Measurements from ENCODE around the gene RAPGEF1. TPM values are rescaled to one million over a fixed set of nuclear protein-coding genes. Genes with fewer than 3 reads are reported as not detected.

The RAPGEF1 gene
- total RNA-seq, 2 experiments from 2014 or later, result 149 to 158 TPM

DNA sequence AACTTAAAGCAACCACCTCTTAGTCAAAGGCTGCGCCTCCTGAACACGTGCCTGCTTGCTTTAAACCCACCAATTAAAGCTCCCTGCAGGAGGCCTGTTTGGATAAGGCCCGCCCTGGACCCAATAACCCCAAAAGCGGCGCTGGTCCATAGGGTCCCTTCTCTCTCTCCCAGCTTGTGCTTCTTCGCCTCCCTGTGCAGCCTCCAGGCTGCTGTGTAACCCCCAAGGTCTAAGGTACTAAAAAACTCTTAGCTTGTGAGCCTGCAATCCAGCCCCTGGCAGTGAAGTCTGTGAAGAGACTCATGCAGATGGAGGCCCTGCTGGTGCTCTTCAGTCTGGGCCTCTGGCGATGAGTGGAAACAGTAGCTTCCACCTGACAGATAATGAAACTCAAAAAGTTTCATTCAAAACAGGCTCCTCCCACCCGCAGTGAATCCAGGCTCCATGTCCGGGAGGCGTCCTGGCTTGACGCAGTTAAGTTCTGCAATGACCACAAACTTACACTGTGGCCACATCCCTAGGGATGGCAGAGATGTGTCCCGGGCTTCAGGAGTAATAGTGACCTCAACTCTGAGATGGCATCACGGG lies 97.3 kb downstream of the RAPGEF1 start:
- ChIA-PET POLR2A (interaction anchor here (0.7 to 3.2 kb wide), 19 partner anchors 14 to 143 kb away, joined by 3 to 29 read pairs (median 5); no protein-coding TSS in a partner anchor), CTCF (interaction anchor here (0.9 to 3.0 kb wide), 10 partner anchors 13 to 101 kb away, joined by 3 to 11 read pairs (median 6); partner anchors contain the start of gene RAPGEF1)
- Mint-ChIP-seq H3K4me3 (peak overlapping the region; percentile 35), H3K36me3 (ENCODE audit: low read depth) (peaks cover 80% of the 10 kb centered on the region), H3K9me3 (no peaks in the 10 kb centered on the region), H3K4me1 (peaks cover 65% of the 10 kb centered on the region), H3K27ac (peak overlapping the region; percentile 85), H3K27me3 (no peaks in the 10 kb centered on the region)
- DNase-seq, result peak; percentile 66

DNA sequence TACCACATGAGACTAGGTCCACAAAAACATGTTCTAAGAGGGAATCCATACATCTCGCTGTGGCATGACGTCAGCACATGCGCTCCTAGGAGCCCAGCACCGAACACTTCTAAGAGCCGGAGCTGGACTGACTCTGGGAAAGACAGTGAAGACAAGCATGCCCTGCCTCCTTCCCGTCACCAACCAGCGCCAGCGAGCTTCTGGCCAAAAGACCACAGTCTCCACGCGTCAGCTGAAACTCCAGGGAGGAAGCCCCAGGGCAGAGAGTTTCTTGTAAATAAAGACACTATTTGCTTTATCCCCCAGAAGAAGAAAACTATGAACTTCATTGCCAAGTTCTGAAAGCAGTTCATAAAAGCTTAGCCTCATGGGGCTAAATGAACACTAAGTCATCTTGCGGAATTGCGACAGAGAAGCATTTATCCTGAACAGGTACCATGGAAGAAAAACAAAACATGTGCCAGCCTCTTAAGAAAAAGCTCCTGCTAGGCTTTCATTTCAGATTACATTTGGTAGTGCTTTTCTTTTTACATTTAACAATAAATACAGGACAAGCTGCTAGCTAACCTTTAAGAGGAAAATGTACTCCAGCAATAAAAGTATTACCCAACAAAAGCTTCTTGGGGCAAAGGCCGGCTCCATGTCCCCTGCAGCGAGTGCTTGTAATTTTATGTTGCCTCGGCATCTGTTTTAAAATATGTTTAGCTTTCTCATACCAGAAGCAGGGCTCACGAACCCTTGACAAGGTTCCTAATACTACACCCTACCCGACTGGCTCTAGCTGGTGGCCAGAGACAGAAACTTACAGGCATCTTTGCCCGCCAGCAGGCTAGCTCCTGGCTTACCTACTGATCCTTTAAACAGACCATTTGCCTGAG lies 98.0 kb downstream of the RAPGEF1 start:
- Mint-ChIP-seq H3K4me1 (peaks cover 60% of the 10 kb centered on the region), H3K27me3 (no peaks in the 10 kb centered on the region), H3K36me3 (ENCODE audit: low read depth) (peaks cover 77% of the 10 kb centered on the region), H3K27ac (peak overlapping the region; percentile 85), H3K9me3 (no peaks in the 10 kb centered on the region), H3K4me3 (no peak overlapping the region)
- DNase-seq, result no peak
- CTCF ChIA-PET, result interaction anchor here (0.9 to 3.0 kb wide), 10 partner anchors 12 to 102 kb away, joined by 3 to 11 read pairs (median 6); partner anchors contain the start of gene RAPGEF1
- POLR2A ChIA-PET, result interaction anchor here (0.7 to 3.2 kb wide), 18 partner anchors 15 to 142 kb away, joined by 3 to 29 read pairs (median 5); no protein-coding TSS in a partner anchor

DNA sequence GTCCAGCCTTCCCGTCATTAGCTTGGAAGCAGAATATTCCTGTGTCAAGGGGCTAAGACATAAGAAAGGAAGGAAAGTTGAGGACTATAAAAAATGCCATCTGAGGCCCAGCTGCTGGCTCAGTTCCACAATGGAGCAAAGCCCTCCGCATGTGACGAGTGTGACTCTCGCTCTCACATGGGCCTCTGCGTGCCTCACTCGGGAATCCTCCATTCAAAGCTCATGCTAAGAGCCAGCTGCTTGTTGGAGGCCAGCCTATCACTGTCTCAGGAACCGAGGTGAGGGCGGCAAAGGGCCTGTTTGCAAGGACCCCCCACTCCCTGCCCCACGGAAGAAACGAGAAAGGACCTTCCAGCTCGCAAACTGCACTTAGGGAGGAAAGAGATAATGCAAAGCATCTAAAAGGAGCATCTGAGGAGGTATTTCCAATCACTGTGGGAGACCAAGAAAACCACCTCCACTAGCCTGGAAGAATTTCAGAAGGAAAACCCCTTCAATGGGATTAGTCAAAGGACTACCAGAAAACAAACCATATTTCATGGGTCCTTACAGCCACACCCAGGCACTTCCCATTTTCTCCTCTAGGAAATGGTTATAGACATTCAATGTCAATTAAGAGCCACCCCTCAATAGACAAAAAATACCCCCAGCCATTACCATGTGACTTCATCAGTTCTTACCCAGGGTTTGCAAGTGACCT lies 99.3 kb downstream of the RAPGEF1 start:
- H3K27me3 Mint-ChIP-seq, result no peaks in the 10 kb centered on the region
- H3K27ac Mint-ChIP-seq, result peak overlapping the region; percentile 61
- ChIA-PET POLR2A (interaction anchor here (2.7 to 3.2 kb wide), 2 partner anchors 25 to 37 kb away, joined by 7 to 29 read pairs; no protein-coding TSS in a partner anchor), CTCF (interaction anchor here (0.6 to 1.7 kb wide), 2 partner anchors 91 to 772 kb away, joined by 3 to 4 read pairs; no protein-coding TSS in a partner anchor)
- H3K4me3 Mint-ChIP-seq, result no peak overlapping the region
- H3K9me3 Mint-ChIP-seq, result no peaks in the 10 kb centered on the region
- peaks cover 73% of the 10 kb centered on the region for H3K36me3 Mint-ChIP-seq (ENCODE audit: low read depth)
- no peak for DNase-seq
- H3K4me1 Mint-ChIP-seq, result peaks cover 60% of the 10 kb centered on the region

DNA sequence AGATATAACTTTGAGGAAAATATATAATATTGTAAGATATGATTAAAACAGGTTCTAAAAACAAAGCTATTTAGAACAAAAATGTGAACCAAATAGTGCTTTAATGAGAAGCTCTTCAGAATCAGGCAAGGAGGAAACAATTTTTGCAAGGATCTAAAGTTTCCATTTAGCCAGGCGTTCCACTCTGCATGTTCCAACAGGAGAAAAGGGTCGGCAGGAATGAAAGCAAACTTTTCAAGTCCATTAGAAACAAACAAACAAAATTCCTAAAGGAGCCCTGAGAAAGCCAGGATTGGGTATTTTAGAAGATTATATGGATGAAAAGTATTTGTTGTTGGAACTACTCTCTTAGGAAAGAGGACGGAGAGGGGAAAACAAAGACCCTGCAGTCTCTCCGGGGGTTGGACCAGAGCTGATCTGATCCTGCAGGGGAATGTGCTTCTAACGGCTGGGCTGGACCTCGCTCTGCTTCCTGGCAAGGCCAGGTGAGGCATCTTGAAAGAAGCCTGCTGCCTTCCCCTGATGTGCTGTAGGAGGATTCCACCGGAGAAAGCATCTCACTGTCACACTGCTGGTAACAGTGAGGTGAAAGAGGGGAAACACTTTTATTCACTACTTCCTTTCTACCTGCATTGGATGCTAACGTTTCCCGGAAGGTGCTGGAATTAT lies 100.0 kb downstream of the RAPGEF1 start:
- no peak overlapping the region for H3K4me3 Mint-ChIP-seq

DNA sequence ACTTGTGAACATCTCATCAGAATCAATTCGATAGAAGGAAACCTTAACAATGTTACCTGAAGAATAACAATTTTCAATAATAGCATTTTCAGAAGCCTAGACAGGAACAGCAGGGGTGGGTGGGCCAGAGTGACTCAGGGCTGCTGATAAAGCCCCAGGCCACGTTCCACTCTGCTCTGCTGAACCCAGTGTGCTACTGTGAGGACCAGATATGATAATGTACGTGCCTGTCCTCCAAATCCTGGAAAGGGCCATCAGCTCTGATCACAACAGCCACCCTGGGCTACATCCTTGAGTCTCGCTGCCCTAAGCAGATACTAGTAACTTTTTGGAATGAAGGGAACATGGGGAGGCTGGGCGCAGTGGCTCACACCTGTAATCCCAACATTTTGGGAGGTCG lies 103.3 kb downstream of the RAPGEF1 start:
- Mint-ChIP-seq H3K36me3 (ENCODE audit: low read depth) (peaks cover 76% of the 10 kb centered on the region), H3K9me3 (no peaks in the 10 kb centered on the region), H3K27me3 (no peaks in the 10 kb centered on the region), H3K27ac (peak overlapping the region; percentile 80), H3K4me3 (no peak overlapping the region), H3K4me1 (peaks cover 45% of the 10 kb centered on the region)
- ChIA-PET POLR2A (interaction anchor here (0.9 to 3.1 kb wide), 5 partner anchors 9 to 99 kb away, joined by 3 to 22 read pairs (median 5); no protein-coding TSS in a partner anchor), CTCF (interaction anchor here (1.4 to 2.3 kb wide), 5 partner anchors 12 to 287 kb away, joined by 4 to 7 read pairs (median 4); no protein-coding TSS in a partner anchor)
- no peak for DNase-seq

More for the DNA sequence above, 100.0 kb downstream of the RAPGEF1 start:
- ChIA-PET POLR2A (interaction anchor here (1.0 kb wide), 1 partner anchor 29 kb away, joined by 5 read pairs; no protein-coding TSS in a partner anchor), CTCF (interaction anchor here (0.8 kb wide), 1 partner anchor 34 kb away, joined by 3 read pairs; no protein-coding TSS in a partner anchor)
- no peaks in the 10 kb centered on the region for H3K9me3 Mint-ChIP-seq
- no peaks in the 10 kb centered on the region for H3K27me3 Mint-ChIP-seq
- H3K27ac Mint-ChIP-seq, result no peak overlapping the region
- no peak for DNase-seq
- H3K36me3 Mint-ChIP-seq (ENCODE audit: low read depth), result peaks cover 76% of the 10 kb centered on the region
- H3K4me1 Mint-ChIP-seq, result peaks cover 60% of the 10 kb centered on the region

DNA sequence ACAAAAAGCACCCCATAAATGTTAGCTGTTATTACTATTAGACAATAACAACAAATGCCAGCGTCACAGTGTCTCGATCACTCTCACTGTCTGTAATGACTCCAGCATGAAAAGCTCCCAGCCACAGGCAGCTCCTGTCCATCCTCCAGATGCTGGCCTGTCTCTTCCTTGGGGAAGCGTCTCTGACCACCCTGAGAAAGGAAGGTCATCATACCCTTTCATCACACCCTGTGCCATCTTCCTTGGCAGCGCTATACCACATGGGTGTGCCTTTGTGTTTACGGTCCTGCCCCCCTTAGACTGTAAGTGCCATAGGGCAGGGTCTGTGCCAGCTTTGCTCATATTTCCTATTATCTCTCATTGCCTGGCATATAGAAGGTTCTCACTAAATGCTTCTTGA lies 104.0 kb downstream of the RAPGEF1 start:
- Mint-ChIP-seq H3K9me3 (no peaks in the 10 kb centered on the region), H3K36me3 (ENCODE audit: low read depth) (peaks cover 76% of the 10 kb centered on the region), H3K27me3 (no peaks in the 10 kb centered on the region), H3K4me1 (peaks cover 46% of the 10 kb centered on the region), H3K27ac (peak overlapping the region; percentile 80), H3K4me3 (no peak overlapping the region)
- ChIA-PET POLR2A (interaction anchor here (0.9 to 3.1 kb wide), 9 partner anchors 10 to 100 kb away, joined by 3 to 22 read pairs (median 5); no protein-coding TSS in a partner anchor), CTCF (interaction anchor here (0.6 to 2.3 kb wide), 11 partner anchors 11 to 286 kb away, joined by 3 to 7 read pairs (median 4); no protein-coding TSS in a partner anchor)
- no peak for DNase-seq

DNA sequence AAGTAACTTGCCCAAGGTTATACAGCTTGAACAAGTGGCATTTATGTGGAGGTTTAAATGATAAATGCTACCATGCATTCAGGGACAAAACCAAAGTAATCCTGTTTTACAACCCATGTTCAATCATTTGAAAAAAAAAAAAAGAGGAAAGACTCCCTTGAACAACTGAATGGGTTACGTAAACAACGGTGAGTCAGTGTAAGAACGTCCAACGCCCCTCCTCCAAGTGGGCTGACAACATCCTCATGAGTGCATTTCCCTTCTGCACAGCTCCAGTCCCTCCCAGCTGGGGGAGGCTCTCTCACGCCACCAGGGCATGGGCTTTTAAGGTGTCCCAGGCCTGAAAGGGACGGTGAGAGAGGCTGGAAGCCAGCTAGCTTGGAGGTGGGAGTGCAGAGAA lies 104.6 kb downstream of the RAPGEF1 start:
- ChIA-PET POLR2A (interaction anchor here (0.8 to 3.1 kb wide), 9 partner anchors 10 to 99 kb away, joined by 3 to 22 read pairs (median 5); no protein-coding TSS in a partner anchor), CTCF (interaction anchor here (0.7 to 2.3 kb wide), 13 partner anchors 11 to 285 kb away, joined by 3 to 7 read pairs (median 4); no protein-coding TSS in a partner anchor)
- Mint-ChIP-seq H3K9me3 (no peaks in the 10 kb centered on the region), H3K4me3 (no peak overlapping the region), H3K27me3 (no peaks in the 10 kb centered on the region), H3K27ac (peak overlapping the region; percentile 80), H3K36me3 (ENCODE audit: low read depth) (peaks cover 76% of the 10 kb centered on the region), H3K4me1 (peaks cover 52% of the 10 kb centered on the region)
- peak; percentile 84 for DNase-seq

DNA sequence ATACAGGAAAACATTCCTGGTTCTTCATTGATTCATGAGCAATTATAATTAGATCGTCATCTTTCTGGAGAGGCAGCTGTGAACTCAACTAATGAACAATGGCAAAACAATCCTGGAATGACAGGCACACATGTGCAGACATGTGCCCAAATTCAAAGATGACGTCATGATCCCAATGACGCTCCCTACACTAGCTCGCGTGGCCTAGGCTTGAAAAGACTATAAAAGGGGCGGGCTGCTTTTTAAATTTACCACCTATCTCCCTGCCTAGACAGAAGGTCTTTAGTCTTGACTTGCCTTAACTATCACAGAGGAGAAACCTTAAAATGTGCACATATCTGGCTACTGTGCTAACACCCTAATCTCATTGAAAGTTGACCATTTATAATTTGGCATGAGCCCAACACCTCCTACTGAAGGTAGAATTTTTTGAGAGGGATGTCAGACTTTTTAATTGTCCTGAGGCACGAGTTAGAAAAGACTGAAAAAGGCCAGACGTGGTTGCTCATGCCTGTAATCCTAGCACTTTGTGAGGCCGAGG lies 106.3 kb downstream of the RAPGEF1 start:
- Mint-ChIP-seq H3K4me1 (peaks cover 68% of the 10 kb centered on the region), H3K27me3 (no peaks in the 10 kb centered on the region), H3K36me3 (ENCODE audit: low read depth) (peaks cover 69% of the 10 kb centered on the region), H3K4me3 (no peak overlapping the region), H3K27ac (no peak overlapping the region), H3K9me3 (no peaks in the 10 kb centered on the region)
- no peak for DNase-seq
- CTCF ChIA-PET, result no interaction called here
- POLR2A ChIA-PET, result interaction anchor here (1.2 to 3.1 kb wide), 2 partner anchors 8 to 44 kb away, joined by 3 to 22 read pairs; no protein-coding TSS in a partner anchor

DNA sequence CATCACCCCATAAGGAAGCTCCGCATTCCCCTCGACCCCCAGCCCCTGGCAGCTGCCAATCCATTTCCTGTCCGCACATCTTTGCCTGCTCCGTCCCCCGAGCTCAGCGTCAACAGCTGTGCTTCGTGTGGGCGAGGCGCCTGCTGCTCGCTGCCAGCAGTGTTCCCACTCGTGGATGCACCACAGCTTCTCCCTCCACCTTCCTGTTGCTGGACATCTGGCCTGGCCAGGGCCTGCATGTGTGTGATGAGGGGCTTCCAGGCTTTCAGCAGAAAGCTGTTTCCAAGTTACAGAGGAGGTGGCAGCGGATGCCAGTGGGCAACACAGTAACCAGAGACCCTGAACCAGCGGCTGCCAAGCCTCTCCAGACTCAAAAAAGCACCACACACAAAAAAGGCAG lies 108.6 kb downstream of the RAPGEF1 start:
- no peaks in the 10 kb centered on the region for H3K9me3 Mint-ChIP-seq
- ChIA-PET POLR2A (no interaction called here), CTCF (no interaction called here)

DNA sequence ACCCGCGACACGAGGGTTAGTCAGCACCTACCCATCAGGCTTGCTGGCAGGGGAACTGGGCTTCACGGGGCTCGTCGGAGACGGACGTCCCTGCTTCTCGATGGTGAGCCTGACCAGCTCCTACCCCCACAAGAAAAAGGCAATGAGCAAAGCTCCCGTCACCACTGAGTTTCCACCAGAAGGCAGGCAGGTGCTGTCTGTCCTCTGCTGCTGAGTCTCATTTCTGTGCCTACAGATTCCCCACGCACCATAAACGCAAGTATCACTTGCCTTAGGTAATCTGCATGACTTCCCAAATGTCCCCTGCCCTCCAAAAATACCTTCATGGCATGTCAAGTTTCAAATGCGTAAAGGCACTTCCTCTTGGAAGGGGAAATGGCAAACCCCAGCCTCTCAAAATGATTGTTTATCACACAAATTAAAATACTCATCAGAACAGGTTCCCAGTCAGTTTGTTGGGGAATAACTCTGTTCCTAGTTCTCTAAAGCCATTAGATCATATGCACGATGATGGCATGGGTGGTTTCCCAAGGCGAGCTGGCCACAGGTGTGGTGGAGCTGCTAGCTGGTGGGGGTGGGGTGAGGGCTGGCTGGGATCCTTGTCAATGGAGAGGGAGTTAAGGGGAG lies 109.6 kb downstream of the RAPGEF1 start:
- POLR2A ChIA-PET, result interaction anchor here (3.0 to 3.4 kb wide), 2 partner anchors 47 to 103 kb away, joined by 23 to 27 read pairs; no protein-coding TSS in a partner anchor
- Mint-ChIP-seq H3K9me3 (no peaks in the 10 kb centered on the region), H3K4me1 (peaks cover 76% of the 10 kb centered on the region), H3K4me3 (no peak overlapping the region), H3K36me3 (ENCODE audit: low read depth) (peaks cover 73% of the 10 kb centered on the region), H3K27ac (peak overlapping the region; percentile 69), H3K27me3 (no peaks in the 10 kb centered on the region)
- CTCF ChIA-PET, result interaction anchor here (1.1 to 2.1 kb wide), 2 partner anchors 12 to 110 kb away, joined by 5 to 8 read pairs; no protein-coding TSS in a partner anchor
- no peak for DNase-seq

More for the DNA sequence above, 108.6 kb downstream of the RAPGEF1 start:
- DNase-seq, result no peak
- peaks cover 70% of the 10 kb centered on the region for H3K36me3 Mint-ChIP-seq (ENCODE audit: low read depth)
- H3K27me3 Mint-ChIP-seq, result no peaks in the 10 kb centered on the region
- no peak overlapping the region for H3K27ac Mint-ChIP-seq
- peaks cover 76% of the 10 kb centered on the region for H3K4me1 Mint-ChIP-seq
- no peak overlapping the region for H3K4me3 Mint-ChIP-seq

DNA sequence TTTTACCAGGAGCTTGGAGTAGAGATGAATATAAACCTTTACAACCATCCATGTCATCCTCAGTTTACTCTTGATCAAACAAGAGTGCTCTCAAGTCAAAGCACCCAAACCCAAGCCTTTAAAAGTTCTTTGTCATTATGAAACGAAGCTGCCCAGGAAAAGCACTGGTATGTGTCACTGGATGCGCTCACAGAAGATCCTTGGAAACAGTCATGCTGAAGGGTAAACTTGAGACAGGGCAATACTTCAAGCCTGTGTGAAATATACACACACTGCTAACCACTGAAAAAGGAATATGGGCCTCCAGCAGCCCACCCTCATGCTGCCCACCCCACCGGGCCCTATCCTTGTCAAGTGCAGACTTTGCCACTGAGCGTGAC lies 110.1 kb downstream of the RAPGEF1 start:
- no peak overlapping the region for H3K4me3 Mint-ChIP-seq
- no peaks in the 10 kb centered on the region for H3K27me3 Mint-ChIP-seq
- H3K27ac Mint-ChIP-seq, result peak overlapping the region; percentile 88
- POLR2A ChIA-PET, result interaction anchor here (1.4 to 3.4 kb wide), 3 partner anchors 14 to 103 kb away, joined by 3 to 27 read pairs (median 23); no protein-coding TSS in a partner anchor
- H3K9me3 Mint-ChIP-seq, result no peaks in the 10 kb centered on the region
- H3K36me3 Mint-ChIP-seq (ENCODE audit: low read depth), result peaks cover 73% of the 10 kb centered on the region
- no peak for DNase-seq
- peaks cover 75% of the 10 kb centered on the region for H3K4me1 Mint-ChIP-seq
- CTCF ChIA-PET, result interaction anchor here (1.1 to 2.1 kb wide), 2 partner anchors 13 to 111 kb away, joined by 5 to 8 read pairs; no protein-coding TSS in a partner anchor
